NCI-H774 (cell line): Measurements from ENCODE around the gene ENPP6.

Experiments
- DNase-seq: peaks from one replicate; lab custom pipeline; 2025; lab: John Stamatoyannopoulos, UW

Gene ENPP6

GRCh38 chr4:184190711-184191110 lies 27.0 kb downstream of the ENPP6 start:
- no peak for DNase-seq

- DNase-seq = no peak
Observed at GRCh38 chr4:184189966-184190365, 27.7 kb downstream of the ENPP6 start.

GRCh38 chr4:184188443-184189400 lies 29.0 kb downstream of the ENPP6 start:
- no peak for DNase-seq

- no peak for DNase-seq
Observed at GRCh38 chr4:184177271-184177670, 40.4 kb downstream of the ENPP6 start.

GRCh38 chr4:184174571-184175488 lies 42.8 kb downstream of the ENPP6 start:
- no peak for DNase-seq

- no peak for DNase-seq
Observed at GRCh38 chr4:184171011-184171410, 46.7 kb downstream of the ENPP6 start.

GRCh38 chr4:184169225-184169867 lies 48.3 kb downstream of the ENPP6 start:
- no peak for DNase-seq

GRCh38 chr4:184168406-184169019 lies 49.2 kb downstream of the ENPP6 start:
- DNase-seq = no peak

GRCh38 chr4:184167576-184167975 lies 50.1 kb downstream of the ENPP6 start:
- DNase-seq = no peak

GRCh38 chr4:184166736-184167135 lies 50.9 kb downstream of the ENPP6 start:
- DNase-seq = no peak

- DNase-seq = no peak
Observed at GRCh38 chr4:184165291-184165690, 52.4 kb downstream of the ENPP6 start.

GRCh38 chr4:184163813-184164212 lies 53.9 kb downstream of the ENPP6 start:
- DNase-seq = no peak

GRCh38 chr4:184162596-184162995 lies 55.1 kb downstream of the ENPP6 start:
- DNase-seq = no peak

GRCh38 chr4:184157322-184157721 lies 60.4 kb downstream of the ENPP6 start:
- no peak for DNase-seq

GRCh38 chr4:184156163-184156920 lies 61.3 kb downstream of the ENPP6 start:
- no peak for DNase-seq

- no peak for DNase-seq
Observed at GRCh38 chr4:184154199-184154598, 63.5 kb downstream of the ENPP6 start.

GRCh38 chr4:184153781-184154180 lies 63.9 kb downstream of the ENPP6 start:
- no peak for DNase-seq

GRCh38 chr4:184151988-184152485 lies 65.6 kb downstream of the ENPP6 start:
- no peak for DNase-seq

GRCh38 chr4:184150102-184150839 lies 67.4 kb downstream of the ENPP6 start:
- no peak for DNase-seq
